ENCODE measurements around the gene MORC1.
"Not testable (repeated sequence)": the region's sequence is repeated elsewhere in the genome, so short reads cannot be mapped to it uniquely, and the experiment has no call there.

Gene MORC1, protein sequence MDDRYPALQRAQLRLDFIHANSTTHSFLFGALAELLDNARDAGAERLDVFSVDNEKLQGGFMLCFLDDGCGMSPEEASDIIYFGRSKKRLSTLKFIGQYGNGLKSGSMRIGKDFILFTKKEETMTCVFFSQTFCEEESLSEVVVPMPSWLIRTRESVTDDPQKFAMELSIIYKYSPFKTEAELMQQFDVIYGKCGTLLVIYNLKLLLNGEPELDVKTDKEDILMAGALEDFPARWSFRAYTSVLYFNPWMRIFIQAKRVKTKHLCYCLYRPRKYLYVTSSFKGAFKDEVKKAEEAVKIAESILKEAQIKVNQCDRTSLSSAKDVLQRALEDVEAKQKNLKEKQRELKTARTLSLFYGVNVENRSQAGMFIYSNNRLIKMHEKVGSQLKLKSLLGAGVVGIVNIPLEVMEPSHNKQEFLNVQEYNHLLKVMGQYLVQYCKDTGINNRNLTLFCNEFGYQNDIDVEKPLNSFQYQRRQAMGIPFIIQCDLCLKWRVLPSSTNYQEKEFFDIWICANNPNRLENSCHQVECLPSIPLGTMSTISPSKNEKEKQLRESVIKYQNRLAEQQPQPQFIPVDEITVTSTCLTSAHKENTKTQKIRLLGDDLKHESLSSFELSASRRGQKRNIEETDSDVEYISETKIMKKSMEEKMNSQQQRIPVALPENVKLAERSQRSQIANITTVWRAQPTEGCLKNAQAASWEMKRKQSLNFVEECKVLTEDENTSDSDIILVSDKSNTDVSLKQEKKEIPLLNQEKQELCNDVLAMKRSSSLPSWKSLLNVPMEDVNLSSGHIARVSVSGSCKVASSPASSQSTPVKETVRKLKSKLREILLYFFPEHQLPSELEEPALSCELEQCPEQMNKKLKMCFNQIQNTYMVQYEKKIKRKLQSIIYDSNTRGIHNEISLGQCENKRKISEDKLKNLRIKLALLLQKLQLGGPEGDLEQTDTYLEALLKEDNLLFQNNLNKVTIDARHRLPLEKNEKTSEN

DNA sequence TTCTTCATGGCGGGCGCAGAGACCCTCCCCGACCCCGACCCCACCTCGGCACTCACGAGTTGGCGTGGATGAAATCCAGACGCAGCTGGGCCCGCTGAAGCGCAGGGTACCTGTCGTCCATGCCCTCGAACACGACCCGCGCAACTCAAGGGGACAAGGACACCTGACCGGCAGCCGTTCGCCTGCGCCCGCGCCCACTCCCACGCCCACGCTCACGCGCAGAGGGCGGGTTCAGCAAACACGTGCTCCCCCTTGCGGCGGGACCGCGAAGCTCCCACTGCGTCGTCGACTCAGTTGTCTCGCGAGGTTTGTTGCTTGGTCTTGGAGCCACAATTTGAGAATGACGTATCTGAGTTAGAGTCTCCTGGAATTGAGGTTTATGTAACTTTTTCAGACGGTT lies at the start of gene MORC1:
Gene MORC1 (minus strand): TSS at position 196 of the 400 bp plus-strand sequence. CDS start 75 bp downstream, at position 121.
- DNase-seq, result no peak

DNA sequence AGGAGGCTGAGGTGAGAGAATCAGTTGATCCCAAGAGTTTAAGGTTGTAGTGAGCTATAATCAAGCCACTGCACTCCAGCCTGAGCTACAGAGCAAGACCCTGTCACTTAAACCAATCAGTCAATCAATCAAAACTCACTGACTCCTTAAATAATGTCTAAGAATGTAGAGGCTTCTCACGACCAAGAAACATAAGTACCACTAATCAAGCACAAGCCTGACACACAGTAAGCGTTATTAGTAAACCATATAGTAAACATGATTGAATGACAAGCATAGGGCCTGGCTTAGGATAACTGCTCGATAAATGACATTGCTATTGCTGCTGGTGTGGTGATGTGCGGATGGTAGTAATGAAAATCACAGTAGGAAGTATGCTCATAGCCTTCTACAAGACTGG lies 48.0 kb upstream of the MORC1 start:
- DNase-seq, result no peak

GRCh38 chr3:109161487-109162123 lies 43.7 kb upstream of the MORC1 start:
- DNase-seq, result no peak

DNA sequence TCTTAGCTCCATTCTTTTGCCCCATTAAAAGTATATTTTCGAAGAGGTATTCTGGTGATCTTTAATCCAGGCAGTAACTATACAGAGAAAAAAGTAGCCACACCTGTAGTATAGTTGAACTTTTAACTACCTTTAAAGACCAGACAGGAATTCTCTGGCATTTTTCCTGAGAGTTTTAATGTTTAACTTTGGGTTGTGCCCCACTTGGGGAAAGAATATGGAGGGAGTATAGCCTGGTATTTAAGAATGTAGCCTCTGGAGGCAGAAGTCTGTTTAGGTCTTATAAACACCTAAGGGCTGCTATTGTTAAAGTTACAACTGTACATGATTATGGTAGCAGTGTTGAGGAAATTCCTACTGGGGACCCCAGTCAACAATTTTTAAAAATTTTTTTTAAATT lies 37.9 kb upstream of the MORC1 start:
- DNase-seq, result no peak

DNA sequence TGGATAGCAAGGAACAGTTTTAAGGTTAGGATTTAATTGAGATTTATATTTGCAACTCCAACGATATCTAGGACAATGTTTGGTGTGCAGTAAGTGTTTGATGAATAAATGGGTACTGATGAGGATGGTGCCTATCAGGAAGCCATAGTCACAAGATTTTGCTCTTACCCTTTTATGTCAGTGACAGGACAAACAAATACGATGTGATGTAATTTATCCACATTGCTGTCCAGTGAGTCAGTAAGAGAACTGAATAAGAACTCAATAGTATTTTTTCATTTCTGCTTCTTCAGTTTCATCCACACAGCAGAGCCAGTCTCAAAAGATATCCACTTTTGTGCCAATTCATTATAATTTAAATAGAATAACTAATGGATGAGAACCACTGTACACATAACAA lies 37.0 kb upstream of the MORC1 start:
- DNase-seq, result no peak

GRCh38 chr3:109152320-109152719 lies 34.4 kb upstream of the MORC1 start:
- no peak for DNase-seq

GRCh38 chr3:109149078-109149477 lies 31.1 kb upstream of the MORC1 start:
- DNase-seq, result no peak

DNA sequence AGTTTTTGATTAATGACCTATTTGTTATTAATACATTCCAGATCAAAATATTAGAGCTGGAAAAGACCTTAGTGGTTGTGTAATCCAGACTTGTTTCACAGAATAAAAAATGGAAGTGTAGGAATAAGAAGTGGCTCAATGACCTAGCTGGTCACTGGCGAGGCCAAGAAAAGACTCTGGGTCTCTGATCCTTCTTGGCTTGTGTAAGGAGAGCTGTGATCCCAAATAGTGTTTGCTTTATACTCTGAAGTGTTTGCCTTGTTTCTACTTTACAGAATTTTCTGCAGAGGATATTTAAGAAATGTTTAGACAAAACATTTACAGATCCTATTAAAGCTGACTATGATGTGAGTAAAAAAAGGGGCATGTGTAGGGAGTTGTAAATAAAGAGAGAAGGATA lies 25.7 kb upstream of the MORC1 start:
- no peak for DNase-seq

DNA sequence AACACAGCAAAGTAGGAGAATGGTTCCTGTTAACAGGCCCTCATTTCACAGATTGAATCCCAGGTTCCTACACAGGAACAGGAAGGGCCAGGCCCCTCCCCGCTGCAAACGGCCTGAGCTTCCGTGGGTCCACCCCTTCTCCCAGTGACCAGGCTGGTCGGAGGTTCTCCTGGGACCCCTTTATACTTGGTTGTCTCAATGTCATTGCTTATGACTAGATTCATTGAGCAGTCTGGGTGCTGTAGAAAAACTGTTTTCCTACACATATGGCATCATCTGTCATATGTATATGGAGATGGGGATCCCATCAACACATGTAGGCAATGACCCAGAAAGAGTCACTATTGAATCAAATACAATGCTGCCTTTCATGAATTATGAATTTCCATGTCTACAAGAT lies 22.4 kb upstream of the MORC1 start:
- no peak for DNase-seq

DNA sequence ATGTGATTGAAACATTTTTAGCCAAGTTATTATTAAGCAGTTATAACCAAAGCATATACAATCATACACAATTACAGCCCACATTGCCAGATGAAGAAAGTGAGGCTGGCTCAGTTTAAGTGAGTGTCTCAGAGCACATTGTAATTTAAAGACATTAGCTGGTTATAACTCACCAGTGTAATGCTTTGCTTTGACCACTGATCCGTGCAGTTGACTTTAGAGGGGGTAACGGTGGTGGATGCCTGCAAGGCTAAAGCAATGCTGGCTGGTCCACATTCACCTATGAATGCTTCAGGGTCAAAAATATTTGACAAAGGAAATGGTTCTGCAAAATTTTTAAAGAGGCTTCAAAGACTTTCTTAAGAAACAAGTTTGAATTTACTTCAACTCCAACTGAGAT lies 19.8 kb upstream of the MORC1 start:
- DNase-seq, result no peak

DNA sequence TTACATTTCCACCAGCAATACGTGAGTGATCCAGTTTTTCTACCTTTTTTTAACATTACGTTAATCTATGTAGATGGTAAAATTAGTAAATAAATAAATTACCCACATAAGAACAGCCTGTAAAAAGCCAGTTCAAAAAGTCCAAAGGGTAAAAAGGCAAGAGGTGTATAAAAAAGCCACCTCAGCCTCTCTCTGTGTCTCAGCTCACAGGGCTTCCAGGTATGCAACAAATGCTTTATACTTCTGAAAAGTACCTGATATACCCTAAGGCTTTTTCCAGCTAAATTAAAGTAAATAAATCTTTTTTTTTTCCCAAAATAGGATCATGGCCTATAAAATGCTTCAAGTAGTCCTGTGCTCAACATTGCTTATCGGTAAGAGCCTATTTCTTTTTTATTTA lies 18.6 kb upstream of the MORC1 start, which contains the start of gene C3orf85:
Gene C3orf85 (plus strand): TSS at position 197 of the 400 bp plus-strand sequence. CDS start 129 bp downstream, at position 326.
- no peak for DNase-seq

GRCh38 chr3:109133474-109133816 lies 15.5 kb upstream of the MORC1 start:
- not testable (repeated sequence) for DNase-seq

DNA sequence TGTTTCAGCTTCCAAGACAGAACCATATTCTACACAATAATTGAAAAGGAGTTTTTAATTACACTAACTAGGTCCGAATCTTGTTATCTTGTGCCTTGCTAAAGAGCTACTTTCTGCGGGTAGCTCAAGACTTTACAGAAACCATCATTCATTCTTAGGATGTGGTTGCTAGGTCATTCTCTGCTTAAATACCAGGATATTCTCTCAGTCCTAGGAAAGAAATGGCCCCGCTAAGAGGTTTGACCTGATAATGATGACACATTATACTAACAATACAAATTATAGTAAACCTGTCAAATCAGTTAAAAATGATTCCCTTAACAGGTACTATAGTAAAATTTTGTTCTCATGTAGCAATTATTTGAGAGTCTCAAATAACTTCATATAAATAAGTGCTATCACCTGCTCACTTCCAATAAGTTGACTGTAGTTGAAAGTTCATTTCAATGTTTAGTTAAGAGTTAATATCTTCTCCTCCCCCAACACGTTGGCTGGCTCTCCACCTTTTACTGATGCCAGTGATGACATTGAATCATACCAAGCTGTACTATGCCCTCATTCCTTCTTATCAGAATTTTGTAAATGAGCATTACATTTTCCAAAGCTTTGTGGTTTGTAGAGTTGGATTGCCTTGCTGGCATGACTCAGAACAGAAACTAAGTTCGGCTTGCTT lies 15.0 kb upstream of the MORC1 start:
- DNase-seq, result no peak

DNA sequence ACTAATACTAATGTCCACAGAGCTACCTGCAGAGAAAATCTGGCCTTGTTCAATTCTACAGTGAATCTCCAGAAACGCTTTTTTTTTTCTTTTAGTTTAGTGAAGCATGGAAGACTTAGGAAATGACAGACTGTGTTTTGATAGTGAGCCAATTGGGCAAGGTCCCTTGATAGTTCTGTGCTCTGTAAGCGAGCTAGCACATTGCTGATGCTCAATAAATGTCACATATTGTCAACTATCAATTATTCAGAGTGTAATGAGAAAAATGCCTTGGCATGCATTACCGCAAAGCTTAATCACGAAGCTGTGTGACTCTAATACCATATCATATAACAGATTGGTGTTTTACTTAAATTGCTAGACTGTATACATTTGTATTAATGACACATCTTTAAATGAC lies 13.3 kb upstream of the MORC1 start:
- no peak for DNase-seq

DNA sequence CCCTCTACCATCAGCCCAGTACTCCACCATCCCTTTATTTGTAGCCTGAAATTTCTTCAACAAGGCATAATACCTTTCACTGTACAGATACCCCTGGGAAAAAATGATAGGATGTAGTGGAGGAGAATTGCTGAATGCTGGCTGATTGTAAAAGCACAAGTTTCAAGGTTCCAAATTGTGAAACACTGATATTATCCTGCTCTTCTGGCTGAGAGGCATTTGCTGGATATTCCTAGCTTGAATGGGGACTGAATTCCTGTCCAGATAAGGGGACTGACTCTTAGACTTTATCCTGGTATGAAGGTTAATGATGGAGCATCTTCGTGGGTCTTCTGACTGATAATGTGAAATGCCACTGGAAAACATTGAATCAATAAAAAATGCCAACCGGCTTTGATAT lies 9.6 kb upstream of the MORC1 start:
- DNase-seq, result no peak

DNA sequence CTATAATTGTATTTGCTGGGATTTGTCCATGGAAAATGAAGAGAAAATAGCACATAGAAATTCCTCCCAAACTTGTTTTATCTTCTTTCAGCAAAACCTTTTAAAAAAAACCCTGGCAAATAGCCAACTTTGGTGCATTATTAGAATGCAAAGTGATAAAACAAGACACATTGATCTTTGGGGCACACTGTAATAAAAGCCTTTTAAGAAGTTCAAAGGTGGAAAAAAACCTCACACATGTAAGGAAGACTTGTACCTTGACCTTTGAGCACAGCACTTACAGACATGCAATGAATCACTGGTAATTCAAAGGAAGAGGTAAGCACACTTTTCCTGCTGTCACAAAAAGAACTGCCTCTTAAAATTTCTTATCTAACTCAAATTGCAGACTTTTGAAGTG lies 8.0 kb upstream of the MORC1 start:
- no peak for DNase-seq

DNA sequence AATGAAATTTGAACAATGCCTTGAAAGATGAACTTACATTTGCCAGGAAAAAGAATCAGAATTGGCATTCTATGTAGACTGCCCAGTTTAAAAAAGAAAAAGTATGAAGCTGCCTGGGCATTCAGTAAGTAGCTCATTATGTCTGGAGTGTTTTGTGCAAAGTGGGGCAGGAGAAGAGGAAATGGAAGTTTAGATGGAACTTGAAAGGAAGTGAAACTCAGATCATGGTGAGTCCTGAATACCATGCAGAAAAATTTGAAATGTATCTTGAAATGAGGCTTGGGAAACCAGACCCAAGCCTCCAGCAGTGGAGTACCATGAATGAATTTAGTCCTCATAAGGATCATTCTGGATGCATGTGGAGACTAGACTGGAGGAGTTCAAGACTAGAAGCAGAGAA lies 4.8 kb upstream of the MORC1 start:
- no peak for DNase-seq

- no peak for DNase-seq
Measured at GRCh38 chr3:109118584-109118983, 650 bp upstream of the MORC1 start.

DNA sequence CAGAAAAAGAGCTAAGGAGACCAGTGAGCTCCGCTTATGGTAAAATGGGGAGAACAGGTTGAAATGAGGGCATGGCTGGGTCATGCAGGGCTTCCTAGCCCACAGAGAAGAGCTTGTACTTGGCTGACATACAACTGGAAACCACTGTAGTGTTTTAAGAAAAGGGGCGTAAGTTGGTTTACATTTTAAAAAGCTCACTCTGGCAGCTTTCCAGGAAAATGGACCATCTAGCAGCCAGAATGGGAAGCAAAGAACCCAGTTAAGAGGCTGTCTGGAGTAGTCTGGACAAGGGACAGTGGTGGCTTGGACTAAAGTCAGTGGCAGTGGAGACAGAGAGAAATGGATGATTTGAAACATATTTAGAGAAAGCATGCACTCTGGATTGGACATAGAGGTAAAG lies 1.9 kb downstream of the MORC1 start:
- DNase-seq, result no peak

DNA sequence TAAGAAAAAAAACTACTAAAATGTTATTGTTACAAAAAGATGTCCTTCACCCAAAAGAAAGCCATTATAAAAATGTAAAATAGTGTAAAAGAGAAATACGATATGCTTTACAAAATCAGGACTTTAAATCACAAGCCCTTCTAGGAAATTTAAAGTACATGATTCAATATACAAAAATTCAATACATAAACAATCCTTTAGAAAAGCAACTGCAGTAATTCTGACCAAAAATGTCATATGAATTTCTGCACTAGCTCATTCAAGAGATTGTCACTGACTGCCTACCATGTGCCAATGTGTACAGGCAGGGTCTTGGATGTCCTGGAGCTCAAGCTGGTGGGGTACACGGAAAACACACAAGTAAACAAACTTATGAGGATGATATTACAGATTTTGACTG lies 2.5 kb downstream of the MORC1 start:
- DNase-seq, result no peak

DNA sequence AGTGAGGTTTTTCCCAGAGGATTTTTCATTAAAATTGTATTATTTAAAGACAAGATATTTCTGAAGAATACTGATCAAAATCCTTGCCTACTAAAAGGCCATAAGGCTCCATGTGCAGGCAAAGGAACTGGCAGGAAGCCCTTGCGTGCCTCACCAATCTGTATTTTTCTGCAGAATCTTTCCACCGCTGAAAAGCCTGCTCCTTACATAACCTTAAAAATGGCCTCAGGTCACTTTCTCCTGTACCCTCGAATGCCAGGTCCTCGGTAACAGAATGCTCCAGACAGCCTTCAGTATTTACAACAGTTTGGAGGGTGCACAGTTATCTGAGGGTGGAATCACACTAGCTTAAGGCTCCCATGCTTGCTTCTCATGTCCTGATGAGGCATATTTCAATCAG lies 3.2 kb downstream of the MORC1 start:
- DNase-seq, result no peak

GRCh38 chr3:109112946-109113760 lies 4.8 kb downstream of the MORC1 start:
- DNase-seq, result no peak

Measured in midbrain (tissue), 1 donor.